ENCODE measurements around the gene ZNF333. TPM values are rescaled to one million over a fixed set of nuclear protein-coding genes. Genes with fewer than 3 reads are reported as not detected.

ZNF333 gene
- total and polyA plus RNA-seq, 2 donors from 2014 or later = 4.1 to 20.8 TPM

- DNase-seq = no peak
- no peak for TF ChIP-seq CTCF (IDR thresholded peaks at IDR 0.05; ENCODE audit: borderline replicate concordance, extremely low read depth, insufficient read depth)
- H3K36me3 ChIP-seq (ENCODE audit: control insufficient read depth in 2 of 3, insufficient read depth in 3 of 3, low read length in 3 of 3) = no peaks in the 10 kb centered on the region
- H3K4me3 ChIP-seq (ENCODE audit: low read length in 3 of 3) = no peak overlapping the region
- no peak overlapping the region for H3K9ac ChIP-seq (ENCODE audit: low read length in 3 of 3)
- no peaks in the 10 kb centered on the region for H3K27me3 ChIP-seq (ENCODE audit: control insufficient read depth, insufficient read depth, low read length)
- H3K4me1 ChIP-seq (ENCODE audit: control insufficient read depth in 2 of 3, insufficient read depth in 2 of 3, low read depth in 1 of 3, low read length in 3 of 3) = no peaks in the 10 kb centered on the region
- intact Hi-C loops (cut with DNase I) = loop anchor here (10.0 kb wide), 1 partner anchor 107 kb away; the partner anchor contains the start of gene NDUFB7
- no peaks in the 10 kb centered on the region for H3K9me3 ChIP-seq (ENCODE audit: control insufficient read depth in 2 of 3, insufficient read depth in 1 of 3, low read length in 3 of 3)
- no peak overlapping the region for H3K27ac ChIP-seq (ENCODE audit: low read depth in 2 of 2, low read length in 2 of 2)
- FAIRE-seq = no peak
Measured at GRCh38 chr19:14682084-14682483, 7.8 kb upstream of the ZNF333 start.

- Histone ChIP-seq H3K4me1 (ENCODE audit: control insufficient read depth in 2 of 3, insufficient read depth in 2 of 3, low read depth in 1 of 3, low read length in 3 of 3) (no peaks in the 10 kb centered on the region), H3K9ac (ENCODE audit: low read length in 3 of 3) (no peak overlapping the region), H3K27me3 (ENCODE audit: control insufficient read depth, insufficient read depth, low read length) (no peaks in the 10 kb centered on the region), H3K27ac (ENCODE audit: low read depth in 2 of 2, low read length in 2 of 2) (no peak overlapping the region), H3K9me3 (ENCODE audit: control insufficient read depth in 2 of 3, insufficient read depth in 1 of 3, low read length in 3 of 3) (no peaks in the 10 kb centered on the region), H3K4me3 (ENCODE audit: low read length in 3 of 3) (no peak overlapping the region), H3K36me3 (ENCODE audit: control insufficient read depth in 2 of 3, insufficient read depth in 3 of 3, low read length in 3 of 3) (no peaks in the 10 kb centered on the region)
- intact Hi-C loops (cut with DNase I) = loop anchor here (10.0 kb wide), 1 partner anchor 109 kb away; the partner anchor contains the start of gene NDUFB7
- FAIRE-seq (no peak), DNase-seq (no peak)
- no peak for TF ChIP-seq CTCF (IDR thresholded peaks at IDR 0.05; ENCODE audit: borderline replicate concordance, extremely low read depth, insufficient read depth)
Measured at GRCh38 chr19:14683439-14683838, 6.4 kb upstream of the ZNF333 start.

- peaks cover 0 to 9% (median 0%) of the 10 kb centered on the region in 3 donors for H3K4me1 ChIP-seq (ENCODE audit: control insufficient read depth in 2 of 3, insufficient read depth in 2 of 3, low read depth in 1 of 3, low read length in 3 of 3)
- H3K9me3 ChIP-seq (ENCODE audit: control insufficient read depth in 2 of 3, insufficient read depth in 1 of 3, low read length in 3 of 3) = no peaks in the 10 kb centered on the region
- H3K9ac ChIP-seq (ENCODE audit: low read length in 3 of 3) = no peak overlapping the region
- no peaks in the 10 kb centered on the region for H3K27me3 ChIP-seq (ENCODE audit: control insufficient read depth, insufficient read depth, low read length)
- no peak overlapping the region for H3K4me3 ChIP-seq (ENCODE audit: low read length in 3 of 3)
- FAIRE-seq (no peak), DNase-seq (no peak)
- intact Hi-C loops (cut with DNase I) = loop anchor here (10.0 kb wide), 1 partner anchor 112 kb away; the partner anchor contains the start of gene NDUFB7
- H3K36me3 ChIP-seq (ENCODE audit: control insufficient read depth in 2 of 3, insufficient read depth in 3 of 3, low read length in 3 of 3) = no peaks in the 10 kb centered on the region
- no peak overlapping the region for H3K27ac ChIP-seq (ENCODE audit: low read depth in 2 of 2, low read length in 2 of 2)
- TF ChIP-seq CTCF (IDR thresholded peaks at IDR 0.05; ENCODE audit: borderline replicate concordance, extremely low read depth, insufficient read depth) = no peak
Measured at GRCh38 chr19:14686411-14686810, 3.4 kb upstream of the ZNF333 start.
